GM18499 (cell line): Measurements from ENCODE around the gene PPP4R3B.

ENCODE experiments used
- ATAC-seq: cut with Tn5 transposase; IDR thresholded peaks from one replicate; pipeline ENCODE4 v1.9.1; 2021; ENCODE audit warnings: moderate number of reproducible peaks; ENCODE audit not compliant: insufficient read depth, unreplicated experiment

The PPP4R3B gene

GRCh38 chr2:55524884-55525437 lies 92.5 kb downstream of the PPP4R3B start:
- ATAC-seq: no peak

GRCh38 chr2:55519938-55520885 lies 97.2 kb downstream of the PPP4R3B start:
- ATAC-seq: no peak

- ATAC-seq: no peak
Measured at GRCh38 chr2:55518841-55519165, 98.6 kb downstream of the PPP4R3B start.

GRCh38 chr2:55511508-55512124 lies 105.8 kb downstream of the PPP4R3B start:
- ATAC-seq: no peak

DNA sequence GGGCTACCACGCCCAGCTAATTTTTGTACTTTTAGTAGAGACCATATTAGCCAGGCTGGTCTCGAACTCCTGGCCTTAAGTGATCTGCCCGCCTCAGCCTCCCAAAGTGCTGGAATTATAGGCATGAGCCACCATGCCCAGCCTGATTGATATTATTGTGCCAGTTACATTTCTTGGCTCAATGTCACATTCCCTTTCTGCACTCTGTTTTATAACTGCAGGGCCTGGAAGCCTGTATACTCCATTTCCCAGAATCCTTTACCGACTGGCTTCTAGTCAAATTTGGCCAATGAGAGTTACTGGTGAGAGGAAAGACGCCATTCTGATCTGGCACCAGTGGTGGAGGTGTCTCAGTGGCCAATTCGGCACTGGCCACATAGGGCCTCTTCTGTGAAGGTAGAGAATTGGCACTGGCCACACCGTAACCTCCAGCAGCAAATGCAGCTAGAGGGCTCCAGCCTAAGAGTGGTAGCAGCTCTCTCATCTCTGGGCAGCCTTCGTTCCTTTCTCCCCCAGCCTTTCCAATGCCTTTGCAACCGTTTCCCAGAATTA lies 114.8 kb downstream of the PPP4R3B start:
- no peak for ATAC-seq

DNA sequence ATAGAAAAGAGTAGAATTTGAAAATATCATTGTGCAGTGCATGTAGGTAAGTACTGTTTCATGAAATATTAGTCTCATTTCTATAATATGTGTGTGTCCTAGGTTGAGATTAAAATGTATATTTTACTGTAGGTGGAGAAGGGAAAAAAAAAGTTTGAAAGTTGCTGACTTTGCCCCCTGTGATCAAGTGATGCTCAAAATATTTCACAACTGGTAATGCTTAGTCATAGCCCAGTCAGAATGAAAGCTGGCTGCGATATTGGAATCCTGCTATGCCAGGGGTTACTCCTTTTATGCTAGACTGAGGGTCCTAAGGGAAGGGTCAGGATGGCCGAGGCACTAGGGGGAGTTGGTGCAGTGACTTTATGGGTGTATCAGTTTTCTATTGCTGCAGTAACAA lies 117.4 kb downstream of the PPP4R3B start:
- no peak for ATAC-seq

DNA sequence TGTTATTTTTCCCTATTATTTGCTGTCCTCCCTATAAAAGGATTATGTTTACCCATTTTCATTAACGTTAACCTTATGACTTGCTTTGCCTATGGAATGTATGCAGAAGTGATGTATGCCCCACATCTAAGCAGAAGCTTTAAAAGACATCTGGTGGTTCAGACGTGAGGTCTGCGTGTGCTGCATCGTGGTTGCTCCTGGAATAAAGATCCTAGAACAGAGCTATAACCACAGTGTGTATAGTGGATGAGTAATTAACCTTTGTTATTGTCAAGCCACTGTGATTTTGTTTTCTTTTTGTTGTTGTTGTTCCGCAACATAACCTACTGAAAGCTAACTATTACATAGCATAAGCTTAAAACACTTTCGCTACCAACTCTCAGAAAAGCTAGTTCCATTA lies 118.8 kb downstream of the PPP4R3B start:
- ATAC-seq: no peak
